NCI-H2171 (cell line): ENCODE results near the gene KRTAP13-1.

ENCODE experiments used
- DNase-seq: peaks from one replicate; lab custom pipeline; 2025; lab: John Stamatoyannopoulos, UW

The KRTAP13-1 gene

GRCh38 chr21:30395731-30396130, at the start of gene KRTAP13-1:
Gene KRTAP13-1, plus strand, starts transcription at chr21:30396031. Its CDS starts 56 bp downstream, at chr21:30396087.
- no peak for DNase-seq

- no peak for DNase-seq
Measured at GRCh38 chr21:30348506-30348905, 47.3 kb upstream of the KRTAP13-1 start, which contains the start of gene KRTAP23-1. Gene KRTAP23-1, minus strand, starts transcription at chr21:30348606. Its CDS starts 0 bp downstream, at chr21:30348606.

GRCh38 chr21:30349572-30349971, 46.3 kb upstream of the KRTAP13-1 start:
- DNase-seq, result no peak

- DNase-seq, result no peak
Measured at GRCh38 chr21:30351534-30351933, 44.3 kb upstream of the KRTAP13-1 start.

- no peak for DNase-seq
Measured at GRCh38 chr21:30354308-30355005, 41.4 kb upstream of the KRTAP13-1 start.

GRCh38 chr21:30355906-30356305, 39.9 kb upstream of the KRTAP13-1 start:
- no peak for DNase-seq

- DNase-seq, result no peak
Measured at GRCh38 chr21:30372139-30372770, 23.6 kb upstream of the KRTAP13-1 start, which contains the start of gene KRTAP13-2. Gene KRTAP13-2, minus strand, starts transcription at chr21:30372271. Its CDS starts 58 bp downstream, at chr21:30372213.

GRCh38 chr21:30382201-30382600, 13.6 kb upstream of the KRTAP13-1 start:
- no peak for DNase-seq

GRCh38 chr21:30391492-30392025, 4.3 kb upstream of the KRTAP13-1 start:
- DNase-seq, result no peak

- peak; percentile 76 for DNase-seq
Measured at GRCh38 chr21:30408782-30409494, 13.1 kb downstream of the KRTAP13-1 start.

- no peak for DNase-seq
Measured at GRCh38 chr21:30415993-30416392, 20.2 kb downstream of the KRTAP13-1 start.

- no peak for DNase-seq
Measured at GRCh38 chr21:30425826-30426225, 30.0 kb downstream of the KRTAP13-1 start, which contains the start of gene KRTAP13-3. Gene KRTAP13-3, minus strand, starts transcription at chr21:30425926. Its CDS starts 14 bp downstream, at chr21:30425912.

- DNase-seq, result no peak
Measured at GRCh38 chr21:30426731-30427130, 30.9 kb downstream of the KRTAP13-1 start.

GRCh38 chr21:30430170-30430655, 34.4 kb downstream of the KRTAP13-1 start, which contains the start of gene KRTAP13-4:
Gene KRTAP13-4, plus strand, starts transcription at chr21:30430220. Its CDS starts 56 bp downstream, at chr21:30430276.
- DNase-seq, result no peak

- peak; percentile 16 for DNase-seq
Measured at GRCh38 chr21:30434033-30434631, 38.3 kb downstream of the KRTAP13-1 start.

- DNase-seq, result no peak
Measured at GRCh38 chr21:30437010-30437565, 41.3 kb downstream of the KRTAP13-1 start.

- DNase-seq, result no peak
Measured at GRCh38 chr21:30439975-30440374, 44.1 kb downstream of the KRTAP13-1 start, which contains the start of gene KRTAP15-1. Gene KRTAP15-1, plus strand, starts transcription at chr21:30440275. Its CDS starts 53 bp downstream, at chr21:30440328.

- no peak for DNase-seq
Measured at GRCh38 chr21:30443226-30443625, 47.4 kb downstream of the KRTAP13-1 start.

- DNase-seq, result no peak
Measured at GRCh38 chr21:30444204-30444603, 48.4 kb downstream of the KRTAP13-1 start.
